Fibroblast of pulmonary artery (primary cell): ENCODE measurements around the gene E2F6.

ENCODE experiments used
- DNase-seq: peaks from one replicate; pipeline ENCODE4 v3.0.0-alpha.2; 2010; ENCODE audit warnings: low read depth
- H3K4me3 ChIP-seq: replicated peaks from 2 replicates; pipeline ENCODE4 v1.5.1; 2011; ENCODE audit warnings: low read depth, mild to moderate bottlenecking, control low read depth, low read length, moderate library complexity
- CTCF ChIP-seq: IDR thresholded peaks from 2 replicates; pipeline ENCODE4 v1.5.1; 2011; ENCODE audit warnings: mild to moderate bottlenecking, control low read depth, low read length, inconsistent platforms; ENCODE audit errors: missing control alignments

The E2F6 gene

DNA sequence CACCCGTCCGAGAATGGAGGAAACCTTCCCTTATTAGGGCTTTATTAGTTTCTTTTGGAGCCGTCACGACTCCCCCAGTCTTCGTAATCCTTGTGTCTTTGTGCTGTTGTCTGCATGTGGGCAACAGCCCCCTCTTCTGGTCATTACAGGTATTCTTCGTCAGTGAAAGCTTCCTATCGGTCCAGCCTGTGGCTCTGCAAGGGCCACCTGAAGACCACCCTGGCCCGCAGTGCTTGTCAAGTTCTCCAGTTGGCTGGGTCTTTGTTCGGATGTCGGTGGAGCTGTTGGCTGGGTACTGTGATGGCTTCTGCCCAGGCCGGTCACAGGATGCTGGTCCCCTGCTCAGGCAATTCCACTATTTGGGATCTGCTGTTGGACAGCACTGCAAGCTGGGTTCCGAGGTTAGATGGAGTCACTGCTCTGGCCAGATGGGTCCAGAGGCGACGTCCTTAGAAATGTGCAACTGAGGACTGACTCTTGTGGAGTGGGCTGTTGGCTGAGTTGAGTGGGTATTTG, 19.2 kb downstream of the E2F6 start:
- peak; percentile 81 for DNase-seq
- peak; percentile 80 for TF ChIP-seq CTCF

DNA sequence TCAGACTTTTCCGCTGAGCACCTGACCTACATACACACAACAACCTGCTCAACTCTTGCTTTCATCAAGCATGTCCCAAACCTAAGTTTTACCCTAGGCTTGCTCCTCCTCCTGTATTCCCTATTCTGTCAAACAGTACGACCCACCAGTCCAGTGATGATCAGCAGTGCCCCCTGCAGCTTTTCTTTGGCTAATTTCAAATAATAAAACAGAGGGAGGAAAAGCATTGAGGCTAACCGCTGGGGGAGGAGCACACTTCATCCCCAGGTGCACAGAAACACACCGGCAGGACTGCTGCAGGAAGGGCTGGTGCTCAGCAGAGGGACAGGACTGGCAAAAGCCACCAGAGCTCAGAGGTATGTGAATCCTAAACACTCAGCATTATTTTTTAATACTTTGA, 21.2 kb downstream of the E2F6 start:
- no peak overlapping the region for H3K4me3 ChIP-seq
- no peak for DNase-seq
- no peak for TF ChIP-seq CTCF

More for the DNA sequence above, 19.2 kb downstream of the E2F6 start:
- H3K4me3 ChIP-seq, result no peak overlapping the region

DNA sequence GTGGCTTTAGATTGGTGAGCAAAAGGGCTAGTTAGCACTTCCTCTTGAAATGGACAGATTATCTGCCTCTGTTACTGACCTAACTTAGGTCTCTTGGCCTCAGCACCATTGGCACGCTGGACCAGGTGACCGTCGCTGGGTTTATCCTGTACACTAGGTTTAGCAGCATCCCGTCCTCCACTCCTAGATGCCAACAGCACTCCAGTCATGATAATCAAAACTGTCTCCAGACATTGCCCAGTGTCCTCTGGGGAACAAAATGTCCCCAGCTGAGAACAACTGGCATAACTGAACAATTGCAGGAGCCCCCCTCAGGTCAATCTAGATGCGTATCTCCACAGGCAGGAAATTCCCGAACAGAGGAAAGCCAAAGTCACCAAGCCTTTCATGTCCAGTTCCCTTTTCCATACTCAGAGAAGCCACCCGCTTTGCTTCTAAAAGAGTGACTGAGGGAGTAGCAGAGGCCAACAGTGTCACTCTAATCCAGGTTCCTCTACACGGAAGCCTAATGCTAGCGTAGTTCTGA, 27.3 kb downstream of the E2F6 start:
- TF ChIP-seq CTCF, result no peak
- H3K4me3 ChIP-seq, result no peak overlapping the region
- no peak for DNase-seq

GRCh38 chr2:11437602-11438001, 28.4 kb downstream of the E2F6 start:
- DNase-seq, result no peak
- no peak for TF ChIP-seq CTCF
- no peak overlapping the region for H3K4me3 ChIP-seq

DNA sequence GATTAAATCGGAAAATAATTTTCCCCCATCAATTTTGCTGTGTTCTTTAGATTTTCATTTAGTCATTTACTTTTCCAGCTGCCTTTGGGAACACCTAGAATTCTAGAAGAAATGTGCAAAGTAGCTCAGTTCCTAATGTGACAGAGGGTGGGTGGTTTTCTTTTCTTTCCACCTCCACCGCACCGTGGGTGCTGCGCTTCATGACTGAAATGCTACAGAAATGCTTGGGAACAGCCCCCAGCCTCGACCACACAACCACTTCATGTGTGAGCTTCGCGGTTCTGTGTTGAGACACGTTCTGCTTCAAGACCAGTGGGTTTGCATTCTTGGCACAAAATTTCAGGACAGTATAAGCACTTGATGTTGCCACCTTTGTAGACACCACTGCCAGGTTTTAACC, 30.9 kb downstream of the E2F6 start:
- no peak overlapping the region for H3K4me3 ChIP-seq
- DNase-seq, result no peak
- TF ChIP-seq CTCF, result no peak

GRCh38 chr2:11434443-11434842, 31.5 kb downstream of the E2F6 start:
- no peak for DNase-seq
- no peak overlapping the region for H3K4me3 ChIP-seq
- TF ChIP-seq CTCF, result no peak

DNA sequence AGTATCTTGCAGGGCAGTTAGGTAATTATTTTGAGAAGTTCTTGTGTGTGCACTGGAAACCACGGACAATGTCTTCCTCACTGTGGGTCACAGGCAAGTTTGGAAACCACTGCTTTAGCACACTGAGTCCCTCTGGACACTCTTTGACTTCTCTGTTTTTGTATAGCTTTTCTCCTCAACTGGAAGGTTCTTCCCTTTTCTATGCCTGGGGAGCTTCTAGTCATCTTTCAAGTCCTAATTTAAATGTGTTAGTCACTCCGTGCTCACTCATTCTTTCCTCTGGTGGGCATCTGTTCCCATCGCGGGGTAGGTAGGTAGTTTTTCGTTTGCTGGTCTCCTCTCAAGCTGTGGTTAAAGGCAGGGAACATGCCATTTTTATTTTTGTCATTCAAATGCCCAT, 32.1 kb downstream of the E2F6 start:
- no peak for DNase-seq
- no peak overlapping the region for H3K4me3 ChIP-seq
- TF ChIP-seq CTCF, result no peak
